GM19468 (cell line): Measurements from ENCODE around the gene ANXA2R.
A peak's percentile ranks its signal among the peaks of the same experiment; 100 is the strongest.
"Not testable (repeated sequence)": the region's sequence is repeated elsewhere in the genome, so short reads cannot be mapped to it uniquely, and the experiment has no call there.

Experiments
- ATAC-seq: cut with Tn5 transposase; IDR thresholded peaks from one replicate; pipeline ENCODE4 v1.9.1; 2021; ENCODE audit warnings: mild to moderate bottlenecking, moderate library complexity, moderate number of reproducible peaks; ENCODE audit not compliant: unreplicated experiment; ENCODE audit errors: extremely low read depth

Gene ANXA2R

GRCh38 chr5:43061352-43062075 lies 21.4 kb upstream of the ANXA2R start:
- ATAC-seq = no peak

GRCh38 chr5:43060020-43060419 lies 19.9 kb upstream of the ANXA2R start:
- ATAC-seq = not testable (repeated sequence)

GRCh38 chr5:43055098-43055497 lies 15.0 kb upstream of the ANXA2R start:
- ATAC-seq = not testable (repeated sequence)

DNA sequence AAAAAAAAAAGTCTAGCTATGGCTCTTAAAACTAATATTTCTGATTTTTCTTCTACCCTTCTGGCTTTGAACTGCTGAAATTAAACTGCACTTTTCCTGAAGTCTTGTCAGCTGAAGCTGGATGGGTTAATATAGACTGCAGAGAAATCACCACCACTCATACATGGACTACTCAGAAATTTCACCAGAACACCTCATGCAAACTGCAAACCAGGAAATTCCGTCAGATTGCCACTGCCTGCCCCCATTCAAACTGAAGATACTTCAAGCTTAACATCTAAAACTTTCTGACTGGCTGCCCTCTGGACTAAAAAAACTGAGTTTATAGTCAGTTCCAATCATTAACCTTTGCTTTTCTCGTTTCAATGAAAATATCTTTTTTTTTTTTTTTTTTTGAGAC lies 11.6 kb upstream of the ANXA2R start:
- no peak for ATAC-seq

- ATAC-seq = no peak
Measured at GRCh38 chr5:43050384-43050783, 10.3 kb upstream of the ANXA2R start.

DNA sequence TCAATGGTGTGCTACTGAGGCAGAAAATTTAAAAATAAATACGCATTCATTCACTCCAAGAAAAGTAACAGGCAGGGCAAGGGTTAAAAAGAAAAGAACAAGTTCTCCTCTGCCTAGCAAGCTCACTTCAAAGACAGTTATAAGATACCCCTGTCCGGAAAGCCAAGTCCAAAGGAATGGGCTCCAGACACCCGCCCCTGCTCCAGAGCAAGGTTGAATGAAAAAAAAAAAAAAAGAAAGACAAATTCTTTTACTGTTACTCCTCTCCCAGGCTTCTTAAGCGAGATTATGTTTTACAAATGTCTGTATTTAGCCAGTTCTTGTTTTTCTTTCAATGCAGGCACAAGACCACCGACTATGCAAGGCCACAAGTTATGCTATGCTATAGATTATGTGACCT lies 9.1 kb upstream of the ANXA2R start:
- no peak for ATAC-seq

GRCh38 chr5:43046474-43046873 lies 6.4 kb upstream of the ANXA2R start:
- ATAC-seq = no peak

- no peak for ATAC-seq
Measured at GRCh38 chr5:43045236-43045635, 5.1 kb upstream of the ANXA2R start.

GRCh38 chr5:43044181-43044914 lies 4.2 kb upstream of the ANXA2R start:
- ATAC-seq = no peak

GRCh38 chr5:43043400-43043756 lies 3.3 kb upstream of the ANXA2R start:
- no peak for ATAC-seq

GRCh38 chr5:43042626-43043399 lies 2.7 kb upstream of the ANXA2R start:
- peak; percentile 15 for ATAC-seq

DNA sequence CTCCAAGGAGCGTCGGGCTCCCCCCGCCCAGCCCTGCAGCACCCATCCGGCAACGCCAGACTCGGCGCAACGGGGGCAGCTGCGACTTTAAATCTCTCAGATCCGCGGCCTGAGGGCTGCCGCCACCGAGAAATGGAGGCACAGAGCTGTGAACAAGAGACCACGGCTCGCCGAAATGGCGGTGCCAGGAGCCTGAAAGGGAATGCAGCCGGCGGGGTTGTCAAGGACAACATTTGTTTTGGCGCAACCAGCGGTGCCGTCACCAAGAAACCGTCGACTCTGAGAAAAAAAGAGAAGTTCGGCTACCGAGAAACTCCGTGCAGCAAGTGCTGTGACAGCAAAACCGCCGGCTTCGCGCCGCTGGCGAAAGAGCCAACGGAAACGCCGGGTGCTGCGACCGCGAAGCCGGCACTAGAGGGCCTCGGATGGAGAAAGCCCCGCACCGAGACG lies 2.1 kb upstream of the ANXA2R start:
- peak; percentile 8 for ATAC-seq

DNA sequence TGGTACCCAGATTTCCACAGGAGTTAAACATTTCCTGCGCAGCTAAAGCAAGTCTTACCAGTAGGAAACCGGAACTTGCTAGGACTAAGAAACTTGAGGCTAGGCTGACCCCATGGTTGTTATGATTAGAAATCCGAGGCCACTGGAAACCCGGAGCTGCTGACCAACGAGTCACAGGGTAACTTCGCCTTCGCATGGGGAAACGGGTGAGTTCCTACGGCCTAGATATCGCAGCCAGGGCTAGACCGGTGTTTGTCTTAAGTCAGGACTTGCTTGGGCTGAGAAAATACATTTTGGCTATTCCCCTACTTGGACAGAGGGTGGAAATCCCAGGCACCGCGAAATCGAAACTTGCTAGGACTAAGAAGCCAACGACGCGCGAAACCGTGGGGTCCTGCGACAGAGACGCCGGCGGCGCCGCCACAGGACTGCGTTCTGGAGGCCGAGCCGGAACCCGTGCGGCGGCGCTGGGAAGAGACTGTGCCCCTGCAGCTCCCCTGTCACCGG lies 1.6 kb upstream of the ANXA2R start:
- peak; percentile 1 for ATAC-seq

- no peak for ATAC-seq
Measured at GRCh38 chr5:43041110-43041668, 1.1 kb upstream of the ANXA2R start.

DNA sequence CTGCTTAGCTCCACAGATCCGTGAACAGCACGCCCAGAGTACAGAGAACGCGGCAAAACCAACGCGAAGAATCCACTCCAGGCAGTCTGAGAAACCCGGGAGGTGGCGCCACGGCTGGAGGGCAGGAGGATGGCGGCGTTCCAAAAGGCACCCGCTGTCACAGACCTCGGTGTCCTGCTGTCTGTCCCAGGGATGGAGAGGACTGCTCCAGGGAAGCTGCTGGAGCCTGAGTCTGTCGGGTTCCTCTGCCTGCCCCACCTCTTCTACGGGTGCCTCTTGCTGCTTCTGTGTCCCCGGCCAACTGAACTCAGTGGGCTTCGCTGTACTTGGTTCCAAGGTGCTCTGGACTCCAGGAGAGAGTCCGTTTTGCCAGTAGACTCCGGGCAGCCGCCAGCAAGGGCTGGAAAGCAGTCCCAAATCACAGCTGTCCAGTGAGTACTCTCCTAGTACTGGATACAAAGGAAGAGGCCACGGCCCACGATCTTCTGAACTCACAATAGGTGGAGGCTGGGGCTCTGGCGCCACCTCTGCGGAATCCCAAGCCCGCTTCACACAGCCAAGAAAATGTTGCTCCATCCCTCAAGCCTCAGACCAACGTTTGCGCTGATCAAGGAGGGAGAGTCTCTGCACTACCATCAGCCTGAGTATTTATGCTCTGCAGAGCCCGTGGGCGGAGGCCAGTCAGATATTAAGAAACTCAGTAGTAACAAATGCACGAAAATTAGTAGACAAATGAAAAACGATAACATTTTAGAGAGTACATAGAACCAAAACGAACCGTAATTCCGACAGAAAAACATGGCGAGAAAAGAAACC lies 440 bp downstream of the ANXA2R start:
- no peak for ATAC-seq

GRCh38 chr5:43039152-43039470 lies 1.0 kb downstream of the ANXA2R start:
- no peak for ATAC-seq

DNA sequence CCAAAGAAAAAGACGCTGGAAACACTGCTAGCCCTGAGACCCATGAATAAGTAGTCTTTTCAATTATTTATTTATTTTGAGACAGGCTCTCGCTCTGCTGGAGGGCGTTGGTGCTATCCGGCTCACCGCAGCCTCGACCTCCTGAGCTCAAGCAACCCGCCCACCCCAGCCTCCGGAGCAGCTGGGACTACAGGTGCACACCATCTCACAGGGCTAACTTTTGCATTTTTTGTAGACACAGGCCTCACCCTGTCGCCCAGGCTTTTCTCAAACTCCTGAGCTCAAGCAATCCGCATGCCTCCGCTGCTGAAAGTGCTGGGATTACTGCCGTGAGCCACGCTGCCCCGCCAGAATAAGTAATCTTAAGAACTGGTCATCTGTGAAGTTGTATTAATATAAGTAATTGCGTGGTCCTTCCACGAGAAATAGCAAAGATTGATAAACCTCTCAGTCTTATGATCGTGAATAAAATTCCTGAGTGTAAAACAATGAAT lies 1.6 kb downstream of the ANXA2R start:
- no peak for ATAC-seq

DNA sequence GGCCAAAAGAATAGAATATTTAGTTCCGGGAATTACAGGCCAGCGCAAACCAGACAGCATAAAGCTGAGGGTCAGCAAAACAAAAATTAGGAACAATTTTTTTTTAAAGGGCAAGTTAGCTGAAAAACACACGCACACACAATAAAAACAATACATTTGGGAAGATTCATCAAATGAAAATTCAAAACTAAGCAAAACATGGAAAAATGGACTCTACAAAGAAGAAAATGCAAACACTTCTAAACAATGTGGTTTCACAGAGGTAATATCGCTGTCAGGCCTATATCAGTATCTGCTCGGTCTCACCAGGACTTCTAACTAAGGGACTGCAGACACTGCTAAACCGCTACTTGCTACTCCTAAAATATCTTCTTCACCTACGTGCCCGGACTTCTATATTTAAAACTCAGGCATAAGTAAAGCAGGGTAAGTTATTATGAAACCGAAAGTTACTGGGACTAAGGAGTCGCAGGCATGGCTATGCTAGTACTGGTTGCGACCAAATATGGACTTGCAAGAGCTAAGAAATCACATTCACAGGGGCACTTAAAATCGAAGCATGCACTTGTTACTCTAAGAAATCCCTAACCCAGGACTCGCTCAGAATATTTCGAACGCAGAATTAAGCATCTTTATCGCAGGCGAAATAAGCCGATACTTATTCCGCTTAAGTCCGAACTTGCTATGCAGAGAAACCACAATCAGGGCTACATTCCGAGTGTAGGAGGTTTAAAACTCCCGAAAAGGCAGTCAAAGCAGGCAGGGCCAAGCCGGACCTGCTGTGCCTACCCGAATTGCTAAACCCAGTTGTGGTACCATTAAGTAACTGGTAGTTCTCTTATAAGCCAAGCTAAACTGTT lies 2.3 kb downstream of the ANXA2R start:
- no peak for ATAC-seq
